ENCODE measurements around the gene NUMA1. TPM values are rescaled to one million over a fixed set of nuclear protein-coding genes. Genes with fewer than 3 reads are reported as not detected.

Gene NUMA1
- total and polyA plus RNA-seq, 12 donors, result 54.1 to 159 (median 83.4) TPM

DNA sequence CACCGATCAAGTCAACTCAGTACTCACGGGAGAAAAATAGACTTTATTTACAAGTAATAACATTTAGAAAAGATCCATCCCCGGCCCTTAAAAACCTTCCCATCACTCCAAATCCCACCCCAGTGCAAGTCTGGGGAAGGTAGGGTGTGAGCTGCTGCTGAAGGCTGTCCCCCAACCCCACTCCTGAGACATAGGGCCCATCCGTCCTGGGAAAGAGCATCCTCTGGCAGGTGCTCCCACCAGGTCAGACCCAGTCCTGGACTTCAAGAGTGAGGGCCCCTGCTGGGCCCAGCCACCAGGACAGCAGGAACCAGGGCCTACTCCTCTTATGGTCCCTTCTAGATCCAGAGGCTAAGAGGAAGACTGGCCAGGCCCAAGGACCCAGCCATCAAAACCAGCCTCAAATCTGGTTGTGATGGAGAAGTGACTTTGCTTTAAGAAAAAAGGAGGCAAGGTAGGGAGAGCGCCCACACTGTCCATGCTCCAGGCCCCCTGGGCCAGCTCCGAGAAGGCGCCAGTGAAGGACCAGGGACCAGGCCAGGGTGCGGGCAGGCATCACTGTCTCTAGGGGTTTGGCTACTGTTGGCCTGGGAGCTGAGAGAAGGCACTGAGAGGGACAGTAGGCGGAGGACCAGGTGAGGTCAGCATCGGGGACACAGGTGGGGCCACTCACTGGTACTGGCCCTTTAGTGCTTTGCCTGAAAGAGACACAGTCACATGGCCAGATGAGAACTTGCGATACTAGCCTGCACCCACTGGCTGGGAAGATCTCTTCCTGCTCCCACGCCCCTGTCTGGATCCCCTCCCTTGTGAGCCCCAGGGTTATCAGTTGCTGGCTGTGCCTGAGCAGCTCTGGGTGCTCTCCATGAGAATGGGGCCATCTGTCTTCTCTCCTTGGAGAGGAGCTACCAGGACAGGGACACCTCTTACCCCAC is 77.2 kb downstream of the NUMA1 start:
- TF ChIP-seq, protein P1, sequence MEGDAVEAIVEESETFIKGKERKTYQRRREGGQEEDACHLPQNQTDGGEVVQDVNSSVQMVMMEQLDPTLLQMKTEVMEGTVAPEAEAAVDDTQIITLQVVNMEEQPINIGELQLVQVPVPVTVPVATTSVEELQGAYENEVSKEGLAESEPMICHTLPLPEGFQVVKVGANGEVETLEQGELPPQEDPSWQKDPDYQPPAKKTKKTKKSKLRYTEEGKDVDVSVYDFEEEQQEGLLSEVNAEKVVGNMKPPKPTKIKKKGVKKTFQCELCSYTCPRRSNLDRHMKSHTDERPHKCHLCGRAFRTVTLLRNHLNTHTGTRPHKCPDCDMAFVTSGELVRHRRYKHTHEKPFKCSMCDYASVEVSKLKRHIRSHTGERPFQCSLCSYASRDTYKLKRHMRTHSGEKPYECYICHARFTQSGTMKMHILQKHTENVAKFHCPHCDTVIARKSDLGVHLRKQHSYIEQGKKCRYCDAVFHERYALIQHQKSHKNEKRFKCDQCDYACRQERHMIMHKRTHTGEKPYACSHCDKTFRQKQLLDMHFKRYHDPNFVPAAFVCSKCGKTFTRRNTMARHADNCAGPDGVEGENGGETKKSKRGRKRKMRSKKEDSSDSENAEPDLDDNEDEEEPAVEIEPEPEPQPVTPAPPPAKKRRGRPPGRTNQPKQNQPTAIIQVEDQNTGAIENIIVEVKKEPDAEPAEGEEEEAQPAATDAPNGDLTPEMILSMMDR (IDR thresholded peaks at IDR 0.05), result no peak
- H3K27ac ChIP-seq, result peak overlapping the region in 1 of 10 donors; percentile 21
- WGBS, 2 donors, result 82 to 84% methylated on average over 12 of the region's 12 CpGs
- no peaks in the 10 kb centered on the region for H3K9me3 ChIP-seq
- H3K4me1 ChIP-seq, result peaks cover 0 to 48% (median 25%) of the 10 kb centered on the region in 9 donors
- no peak for ATAC-seq
- no peaks in the 10 kb centered on the region for H3K27me3 ChIP-seq
- no peak for DNase-seq
- no peak overlapping the region for H3K4me3 ChIP-seq
- H3K36me3 ChIP-seq, result peaks cover 0 to 82% (median 54%) of the 10 kb centered on the region in 9 donors
- intact Hi-C loops (cut with DNase I), result no loop called here

GRCh38 chr11:72001834-72002591 is 78.3 kb downstream of the NUMA1 start:
- peaks cover 0 to 71% (median 43%) of the 10 kb centered on the region in 9 donors for H3K36me3 ChIP-seq
- no peak for ATAC-seq
- no peak overlapping the region for H3K4me3 ChIP-seq
- peak overlapping the region in 1 of 10 donors; percentile 21 for H3K27ac ChIP-seq
- H3K4me1 ChIP-seq, result peaks cover 0 to 59% (median 25%) of the 10 kb centered on the region in 9 donors
- DNase-seq, result no peak
- TF ChIP-seq, protein P1 (IDR thresholded peaks at IDR 0.05), result no peak
- no peaks in the 10 kb centered on the region for H3K27me3 ChIP-seq
- 57 to 64% methylated on average over 10 of the region's 10 CpGs for WGBS, 2 donors
- no peaks in the 10 kb centered on the region for H3K9me3 ChIP-seq
- intact Hi-C loops (cut with DNase I), result no loop called here

DNA sequence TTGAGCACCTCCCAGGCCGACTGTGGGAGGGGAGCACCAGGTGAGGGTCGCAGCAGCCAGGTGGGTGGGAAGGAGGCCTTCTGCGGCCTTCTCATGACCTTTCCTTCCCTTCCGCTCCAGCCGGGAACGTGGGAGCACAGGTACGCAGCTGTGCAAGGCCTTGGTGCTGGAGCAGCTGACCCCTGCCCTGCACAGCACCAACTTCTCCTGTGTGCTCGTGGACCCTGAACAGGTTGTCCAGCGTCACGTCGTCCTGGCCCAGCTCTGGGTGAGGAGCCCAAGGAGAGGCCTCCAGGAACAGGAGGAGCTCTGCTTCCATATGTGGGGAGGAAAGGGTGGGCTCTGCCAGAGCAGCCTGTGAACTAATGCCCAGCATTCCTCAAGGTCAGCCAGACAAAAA is 79.1 kb downstream of the NUMA1 start:
- DNase-seq, result no peak
- peak overlapping the region in 2 of 10 donors; percentile 21 to 91 for H3K27ac ChIP-seq
- TF ChIP-seq, protein P1 (IDR thresholded peaks at IDR 0.05), result no peak

DNA sequence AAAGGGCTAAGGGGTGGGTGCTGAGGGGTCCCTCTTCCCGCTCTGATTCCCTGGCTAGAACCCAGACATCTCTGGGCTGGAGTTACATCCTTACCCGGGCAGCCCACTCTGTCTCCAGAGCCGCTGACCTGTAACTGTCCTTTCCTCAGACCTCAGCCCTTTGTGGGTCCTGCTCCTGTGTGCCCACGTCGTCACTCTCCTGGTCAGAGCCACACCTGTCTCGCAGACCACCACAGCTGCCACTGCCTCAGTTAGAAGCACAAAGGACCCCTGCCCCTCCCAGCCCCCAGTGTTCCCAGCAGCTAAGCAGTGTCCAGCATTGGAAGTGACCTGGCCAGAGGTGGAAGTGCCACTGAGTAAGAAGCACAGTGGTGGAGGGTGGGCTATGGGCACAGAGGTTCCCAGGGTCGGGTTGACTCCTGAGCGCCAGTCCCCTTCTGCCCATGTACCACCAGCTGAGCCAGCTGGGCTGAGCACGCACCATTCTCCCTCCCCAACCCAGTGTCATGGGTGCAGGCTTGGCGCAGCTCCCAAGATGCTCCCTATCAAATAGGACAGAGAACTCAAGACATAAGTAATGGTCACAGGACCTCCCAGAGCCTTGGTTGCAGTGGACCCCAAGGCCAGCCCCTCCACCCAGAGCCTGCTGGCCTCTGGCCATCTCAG is 80.0 kb downstream of the NUMA1 start:
- peaks cover 0 to 55% (median 25%) of the 10 kb centered on the region in 9 donors for H3K4me1 ChIP-seq
- H3K27me3 ChIP-seq, result no peaks in the 10 kb centered on the region
- WGBS, 2 donors, result 94% methylated on average over 10 of the region's 10 CpGs
- DNase-seq, result no peak
- H3K27ac ChIP-seq, result peak overlapping the region in 7 of 10 donors; percentile 64 to 91 (median 76)
- TF ChIP-seq, protein P1 (IDR thresholded peaks at IDR 0.05), result no peak
- intact Hi-C loops (cut with DNase I), result no loop called here
- no peaks in the 10 kb centered on the region for H3K9me3 ChIP-seq
- no peak for ATAC-seq
- H3K36me3 ChIP-seq, result peaks cover 0 to 64% (median 26%) of the 10 kb centered on the region in 9 donors
- H3K4me3 ChIP-seq, result peak overlapping the region in 1 of 10 donors; percentile 51

More for the DNA sequence above, 79.1 kb downstream of the NUMA1 start:
- ATAC-seq, result no peak
- 85 to 87% methylated on average over 11 of the region's 11 CpGs for WGBS, 2 donors
- Histone ChIP-seq H3K36me3 (peaks cover 0 to 67% (median 35%) of the 10 kb centered on the region in 9 donors), H3K9me3 (no peaks in the 10 kb centered on the region), H3K4me1 (peaks cover 0 to 59% (median 25%) of the 10 kb centered on the region in 9 donors), H3K4me3 (no peak overlapping the region), H3K27me3 (no peaks in the 10 kb centered on the region)
- intact Hi-C loops (cut with DNase I), result no loop called here

Measured in heart right ventricle (tissue), 16 donors.